ENCODE data around the gene C19orf53. TPM values are rescaled to one million over a fixed set of nuclear protein-coding genes. Genes with fewer than 3 reads are reported as not detected.
A peak's percentile ranks its signal among the peaks of the same experiment; 100 is the strongest.

C19orf53 gene
- total and polyA plus RNA-seq, 9 of the 15 experiments (the other 6 are each of a cell fraction or from before 2014, with no cell fraction given), result 98.5 to 441 (median 164) TPM

DNA sequence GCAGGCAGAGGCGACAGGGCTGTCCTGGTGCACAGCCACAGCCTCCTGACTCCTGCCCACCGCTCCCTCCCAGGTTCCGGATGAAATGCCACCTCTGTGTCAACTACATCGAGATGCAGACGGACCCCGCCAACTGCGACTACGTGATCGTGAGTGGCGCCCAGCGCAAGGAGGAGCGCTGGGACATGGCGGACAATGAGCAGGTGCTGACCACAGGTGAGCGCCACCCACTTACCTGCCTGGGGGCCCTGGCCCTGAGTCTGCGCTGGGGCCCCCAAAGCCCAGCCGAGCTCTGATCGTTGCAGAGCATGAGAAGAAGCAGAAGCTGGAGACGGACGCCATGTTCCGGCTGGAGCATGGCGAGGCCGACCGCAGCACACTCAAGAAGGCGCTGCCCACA lies 15.5 kb upstream of the C19orf53 start (continued):
- TF ChIP-seq SAFB (IDR thresholded peaks at IDR 0.05; ENCODE audit: borderline replicate concordance, low read depth, low read length) (no peak), SMARCB1 (IDR thresholded peaks at IDR 0.05; ENCODE audit: insufficient read length, low read depth) (no peak), CHD4 (IDR thresholded peaks at IDR 0.05; ENCODE audit: insufficient read depth, insufficient replicate concordance, low read depth, low read length, poor library complexity, severe bottlenecking) (no peak), FOXP1 (CRISPR knock-in tag; IDR thresholded peaks at IDR 0.05) (no peak), WHSC1 (IDR thresholded peaks at IDR 0.05; ENCODE audit: low read length) (no peak), ZFP1 (CRISPR knock-in tag; IDR thresholded peaks at IDR 0.05) (no peak)
- TF ChIP-seq, protein P1, sequence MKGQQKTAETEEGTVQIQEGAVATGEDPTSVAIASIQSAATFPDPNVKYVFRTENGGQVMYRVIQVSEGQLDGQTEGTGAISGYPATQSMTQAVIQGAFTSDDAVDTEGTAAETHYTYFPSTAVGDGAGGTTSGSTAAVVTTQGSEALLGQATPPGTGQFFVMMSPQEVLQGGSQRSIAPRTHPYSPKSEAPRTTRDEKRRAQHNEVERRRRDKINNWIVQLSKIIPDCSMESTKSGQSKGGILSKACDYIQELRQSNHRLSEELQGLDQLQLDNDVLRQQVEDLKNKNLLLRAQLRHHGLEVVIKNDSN (CRISPR knock-in tag; IDR thresholded peaks at IDR 0.05), result 0 out of 2 replicates have a peak, but pooled peaks have one; percentile 23
- TF ChIP-seq, protein P2, sequence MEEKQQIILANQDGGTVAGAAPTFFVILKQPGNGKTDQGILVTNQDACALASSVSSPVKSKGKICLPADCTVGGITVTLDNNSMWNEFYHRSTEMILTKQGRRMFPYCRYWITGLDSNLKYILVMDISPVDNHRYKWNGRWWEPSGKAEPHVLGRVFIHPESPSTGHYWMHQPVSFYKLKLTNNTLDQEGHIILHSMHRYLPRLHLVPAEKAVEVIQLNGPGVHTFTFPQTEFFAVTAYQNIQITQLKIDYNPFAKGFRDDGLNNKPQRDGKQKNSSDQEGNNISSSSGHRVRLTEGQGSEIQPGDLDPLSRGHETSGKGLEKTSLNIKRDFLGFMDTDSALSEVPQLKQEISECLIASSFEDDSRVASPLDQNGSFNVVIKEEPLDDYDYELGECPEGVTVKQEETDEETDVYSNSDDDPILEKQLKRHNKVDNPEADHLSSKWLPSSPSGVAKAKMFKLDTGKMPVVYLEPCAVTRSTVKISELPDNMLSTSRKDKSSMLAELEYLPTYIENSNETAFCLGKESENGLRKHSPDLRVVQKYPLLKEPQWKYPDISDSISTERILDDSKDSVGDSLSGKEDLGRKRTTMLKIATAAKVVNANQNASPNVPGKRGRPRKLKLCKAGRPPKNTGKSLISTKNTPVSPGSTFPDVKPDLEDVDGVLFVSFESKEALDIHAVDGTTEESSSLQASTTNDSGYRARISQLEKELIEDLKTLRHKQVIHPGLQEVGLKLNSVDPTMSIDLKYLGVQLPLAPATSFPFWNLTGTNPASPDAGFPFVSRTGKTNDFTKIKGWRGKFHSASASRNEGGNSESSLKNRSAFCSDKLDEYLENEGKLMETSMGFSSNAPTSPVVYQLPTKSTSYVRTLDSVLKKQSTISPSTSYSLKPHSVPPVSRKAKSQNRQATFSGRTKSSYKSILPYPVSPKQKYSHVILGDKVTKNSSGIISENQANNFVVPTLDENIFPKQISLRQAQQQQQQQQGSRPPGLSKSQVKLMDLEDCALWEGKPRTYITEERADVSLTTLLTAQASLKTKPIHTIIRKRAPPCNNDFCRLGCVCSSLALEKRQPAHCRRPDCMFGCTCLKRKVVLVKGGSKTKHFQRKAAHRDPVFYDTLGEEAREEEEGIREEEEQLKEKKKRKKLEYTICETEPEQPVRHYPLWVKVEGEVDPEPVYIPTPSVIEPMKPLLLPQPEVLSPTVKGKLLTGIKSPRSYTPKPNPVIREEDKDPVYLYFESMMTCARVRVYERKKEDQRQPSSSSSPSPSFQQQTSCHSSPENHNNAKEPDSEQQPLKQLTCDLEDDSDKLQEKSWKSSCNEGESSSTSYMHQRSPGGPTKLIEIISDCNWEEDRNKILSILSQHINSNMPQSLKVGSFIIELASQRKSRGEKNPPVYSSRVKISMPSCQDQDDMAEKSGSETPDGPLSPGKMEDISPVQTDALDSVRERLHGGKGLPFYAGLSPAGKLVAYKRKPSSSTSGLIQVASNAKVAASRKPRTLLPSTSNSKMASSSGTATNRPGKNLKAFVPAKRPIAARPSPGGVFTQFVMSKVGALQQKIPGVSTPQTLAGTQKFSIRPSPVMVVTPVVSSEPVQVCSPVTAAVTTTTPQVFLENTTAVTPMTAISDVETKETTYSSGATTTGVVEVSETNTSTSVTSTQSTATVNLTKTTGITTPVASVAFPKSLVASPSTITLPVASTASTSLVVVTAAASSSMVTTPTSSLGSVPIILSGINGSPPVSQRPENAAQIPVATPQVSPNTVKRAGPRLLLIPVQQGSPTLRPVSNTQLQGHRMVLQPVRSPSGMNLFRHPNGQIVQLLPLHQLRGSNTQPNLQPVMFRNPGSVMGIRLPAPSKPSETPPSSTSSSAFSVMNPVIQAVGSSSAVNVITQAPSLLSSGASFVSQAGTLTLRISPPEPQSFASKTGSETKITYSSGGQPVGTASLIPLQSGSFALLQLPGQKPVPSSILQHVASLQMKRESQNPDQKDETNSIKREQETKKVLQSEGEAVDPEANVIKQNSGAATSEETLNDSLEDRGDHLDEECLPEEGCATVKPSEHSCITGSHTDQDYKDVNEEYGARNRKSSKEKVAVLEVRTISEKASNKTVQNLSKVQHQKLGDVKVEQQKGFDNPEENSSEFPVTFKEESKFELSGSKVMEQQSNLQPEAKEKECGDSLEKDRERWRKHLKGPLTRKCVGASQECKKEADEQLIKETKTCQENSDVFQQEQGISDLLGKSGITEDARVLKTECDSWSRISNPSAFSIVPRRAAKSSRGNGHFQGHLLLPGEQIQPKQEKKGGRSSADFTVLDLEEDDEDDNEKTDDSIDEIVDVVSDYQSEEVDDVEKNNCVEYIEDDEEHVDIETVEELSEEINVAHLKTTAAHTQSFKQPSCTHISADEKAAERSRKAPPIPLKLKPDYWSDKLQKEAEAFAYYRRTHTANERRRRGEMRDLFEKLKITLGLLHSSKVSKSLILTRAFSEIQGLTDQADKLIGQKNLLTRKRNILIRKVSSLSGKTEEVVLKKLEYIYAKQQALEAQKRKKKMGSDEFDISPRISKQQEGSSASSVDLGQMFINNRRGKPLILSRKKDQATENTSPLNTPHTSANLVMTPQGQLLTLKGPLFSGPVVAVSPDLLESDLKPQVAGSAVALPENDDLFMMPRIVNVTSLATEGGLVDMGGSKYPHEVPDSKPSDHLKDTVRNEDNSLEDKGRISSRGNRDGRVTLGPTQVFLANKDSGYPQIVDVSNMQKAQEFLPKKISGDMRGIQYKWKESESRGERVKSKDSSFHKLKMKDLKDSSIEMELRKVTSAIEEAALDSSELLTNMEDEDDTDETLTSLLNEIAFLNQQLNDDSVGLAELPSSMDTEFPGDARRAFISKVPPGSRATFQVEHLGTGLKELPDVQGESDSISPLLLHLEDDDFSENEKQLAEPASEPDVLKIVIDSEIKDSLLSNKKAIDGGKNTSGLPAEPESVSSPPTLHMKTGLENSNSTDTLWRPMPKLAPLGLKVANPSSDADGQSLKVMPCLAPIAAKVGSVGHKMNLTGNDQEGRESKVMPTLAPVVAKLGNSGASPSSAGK (IDR thresholded peaks at IDR 0.05), result no peak
- TF ChIP-seq, protein P3, sequence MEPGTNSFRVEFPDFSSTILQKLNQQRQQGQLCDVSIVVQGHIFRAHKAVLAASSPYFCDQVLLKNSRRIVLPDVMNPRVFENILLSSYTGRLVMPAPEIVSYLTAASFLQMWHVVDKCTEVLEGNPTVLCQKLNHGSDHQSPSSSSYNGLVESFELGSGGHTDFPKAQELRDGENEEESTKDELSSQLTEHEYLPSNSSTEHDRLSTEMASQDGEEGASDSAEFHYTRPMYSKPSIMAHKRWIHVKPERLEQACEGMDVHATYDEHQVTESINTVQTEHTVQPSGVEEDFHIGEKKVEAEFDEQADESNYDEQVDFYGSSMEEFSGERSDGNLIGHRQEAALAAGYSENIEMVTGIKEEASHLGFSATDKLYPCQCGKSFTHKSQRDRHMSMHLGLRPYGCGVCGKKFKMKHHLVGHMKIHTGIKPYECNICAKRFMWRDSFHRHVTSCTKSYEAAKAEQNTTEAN (CRISPR knock-in tag; IDR thresholded peaks at IDR 0.05), result no peak
- TF ChIP-seq, protein P4, sequence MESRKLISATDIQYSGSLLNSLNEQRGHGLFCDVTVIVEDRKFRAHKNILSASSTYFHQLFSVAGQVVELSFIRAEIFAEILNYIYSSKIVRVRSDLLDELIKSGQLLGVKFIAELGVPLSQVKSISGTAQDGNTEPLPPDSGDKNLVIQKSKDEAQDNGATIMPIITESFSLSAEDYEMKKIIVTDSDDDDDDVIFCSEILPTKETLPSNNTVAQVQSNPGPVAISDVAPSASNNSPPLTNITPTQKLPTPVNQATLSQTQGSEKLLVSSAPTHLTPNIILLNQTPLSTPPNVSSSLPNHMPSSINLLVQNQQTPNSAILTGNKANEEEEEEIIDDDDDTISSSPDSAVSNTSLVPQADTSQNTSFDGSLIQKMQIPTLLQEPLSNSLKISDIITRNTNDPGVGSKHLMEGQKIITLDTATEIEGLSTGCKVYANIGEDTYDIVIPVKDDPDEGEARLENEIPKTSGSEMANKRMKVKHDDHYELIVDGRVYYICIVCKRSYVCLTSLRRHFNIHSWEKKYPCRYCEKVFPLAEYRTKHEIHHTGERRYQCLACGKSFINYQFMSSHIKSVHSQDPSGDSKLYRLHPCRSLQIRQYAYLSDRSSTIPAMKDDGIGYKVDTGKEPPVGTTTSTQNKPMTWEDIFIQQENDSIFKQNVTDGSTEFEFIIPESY (CRISPR knock-in tag; IDR thresholded peaks at IDR 0.05), result peak; percentile 21; the same call in 1 of the 2 replicates

All from K562 (cell line).